Right atrium auricular region (tissue), 2 donors: ENCODE data around the gene DUSP9. TPM values are rescaled to one million over a fixed set of nuclear protein-coding genes. Genes with fewer than 3 reads are reported as not detected.

Source experiments
- DNase-seq: peaks from one replicate; pipeline ENCODE4 v3.0.0-alpha.2; 2019; ENCODE audit warnings: low spot score
- H3K27ac ChIP-seq, 2 donors: fragments of 200-600 bp; sonication (generic); 1 replicate in 1 of 2; 2 replicates in 1 of 2; pipeline ENCODE4 v1.5.1; 2016 to 2019
- H3K27me3 ChIP-seq, 2 donors: fragments of 200-600 bp; sonication (generic); one replicate each; pipeline versions ENCODE4 v1.5.1 to v1.6.0; 2017 to 2019
- H3K36me3 ChIP-seq: fragments of 200-600 bp; sonication (generic); one replicate; pipeline ENCODE4 v1.5.1; 2016
- H3K4me1 ChIP-seq, 2 donors: fragments of 200-600 bp; sonication (generic); one replicate each; pipeline versions ENCODE4 v1.5.1 to v1.6.0; 2017 to 2019
- H3K4me3 ChIP-seq, 2 donors: fragments of 200-600 bp; sonication (generic); 1 replicate in 1 of 2; 2 replicates in 1 of 2; pipeline ENCODE4 v1.5.1; 2017 to 2019; ENCODE audit warnings: mild to moderate bottlenecking in 1 of 2, moderate library complexity in 1 of 2
- H3K9me3 ChIP-seq, 2 donors: fragments of 200-600 bp; sonication (generic); one replicate each; pipeline ENCODE4 v1.5.1; 2019
- total RNA-seq, 2 donors: library from RNA; depleted of rRNA; stranded (reverse); fragments of >200 nt; gene quantifications; one replicate each; pipeline ENCODE4 v1.1.0, GENCODE V29; 2016
- TF ChIP-seq, protein P1 (sequence below), 2 donors: fragments of 200-600 bp; sonication (generic); IDR thresholded peaks; one replicate each; pipeline ENCODE4 v1.5.1; 2019; ENCODE audit warnings: antibody characterized with exemption in 2 of 2

Gene DUSP9
- total RNA-seq, 2 donors from 2014 or later: not detected

DNA sequence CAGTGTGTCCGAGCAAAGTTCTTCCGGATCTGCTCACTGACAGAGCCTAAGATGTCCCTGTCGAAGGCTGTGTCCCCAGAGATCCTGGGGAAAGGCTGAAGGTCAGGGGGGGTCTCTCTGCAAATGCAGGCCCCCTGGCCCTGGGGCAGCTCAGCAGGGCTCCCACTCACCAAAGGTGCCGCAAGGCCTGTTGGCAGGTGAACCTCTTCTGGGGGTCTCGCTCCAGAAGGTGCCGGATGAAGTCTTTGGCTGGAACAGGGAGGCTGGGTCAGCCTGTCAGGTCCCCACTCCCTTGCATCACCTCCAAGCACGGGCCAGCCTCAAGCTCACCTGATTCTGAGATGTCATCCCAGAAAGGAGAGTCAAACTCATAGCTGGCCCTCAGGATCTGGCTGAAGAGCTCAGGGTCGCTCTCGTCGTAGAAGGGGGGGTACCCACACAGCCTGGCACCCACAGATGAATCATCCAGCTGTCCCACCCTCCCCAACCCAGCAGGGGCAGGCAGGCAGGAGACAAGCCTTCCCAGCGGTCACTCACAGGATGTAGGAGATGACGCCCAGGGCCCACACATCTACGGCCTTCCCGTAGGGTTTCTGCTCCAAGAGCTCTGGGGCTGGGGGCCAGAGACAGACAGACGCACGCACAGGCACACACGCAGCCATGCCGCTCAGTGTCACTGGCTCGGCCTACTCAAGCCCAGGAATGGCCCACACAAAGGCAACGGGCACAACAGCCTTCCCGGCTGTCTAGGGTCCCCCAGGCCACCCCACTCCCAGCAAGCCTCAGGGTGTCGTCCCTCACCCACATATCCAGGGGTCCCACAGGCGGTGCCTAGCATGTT, 24.0 kb downstream of the DUSP9 start:
- no peaks in the 10 kb centered on the region for H3K36me3 ChIP-seq
- H3K4me1 ChIP-seq: no peaks in the 10 kb centered on the region
- DNase-seq: no peak
- H3K27me3 ChIP-seq: no peaks in the 10 kb centered on the region
- H3K4me3 ChIP-seq: no peak overlapping the region
- TF ChIP-seq, protein P1, sequence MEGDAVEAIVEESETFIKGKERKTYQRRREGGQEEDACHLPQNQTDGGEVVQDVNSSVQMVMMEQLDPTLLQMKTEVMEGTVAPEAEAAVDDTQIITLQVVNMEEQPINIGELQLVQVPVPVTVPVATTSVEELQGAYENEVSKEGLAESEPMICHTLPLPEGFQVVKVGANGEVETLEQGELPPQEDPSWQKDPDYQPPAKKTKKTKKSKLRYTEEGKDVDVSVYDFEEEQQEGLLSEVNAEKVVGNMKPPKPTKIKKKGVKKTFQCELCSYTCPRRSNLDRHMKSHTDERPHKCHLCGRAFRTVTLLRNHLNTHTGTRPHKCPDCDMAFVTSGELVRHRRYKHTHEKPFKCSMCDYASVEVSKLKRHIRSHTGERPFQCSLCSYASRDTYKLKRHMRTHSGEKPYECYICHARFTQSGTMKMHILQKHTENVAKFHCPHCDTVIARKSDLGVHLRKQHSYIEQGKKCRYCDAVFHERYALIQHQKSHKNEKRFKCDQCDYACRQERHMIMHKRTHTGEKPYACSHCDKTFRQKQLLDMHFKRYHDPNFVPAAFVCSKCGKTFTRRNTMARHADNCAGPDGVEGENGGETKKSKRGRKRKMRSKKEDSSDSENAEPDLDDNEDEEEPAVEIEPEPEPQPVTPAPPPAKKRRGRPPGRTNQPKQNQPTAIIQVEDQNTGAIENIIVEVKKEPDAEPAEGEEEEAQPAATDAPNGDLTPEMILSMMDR (IDR thresholded peaks at IDR 0.05): no peak
- no peaks in the 10 kb centered on the region for H3K9me3 ChIP-seq
- H3K27ac ChIP-seq: no peak overlapping the region

DNA sequence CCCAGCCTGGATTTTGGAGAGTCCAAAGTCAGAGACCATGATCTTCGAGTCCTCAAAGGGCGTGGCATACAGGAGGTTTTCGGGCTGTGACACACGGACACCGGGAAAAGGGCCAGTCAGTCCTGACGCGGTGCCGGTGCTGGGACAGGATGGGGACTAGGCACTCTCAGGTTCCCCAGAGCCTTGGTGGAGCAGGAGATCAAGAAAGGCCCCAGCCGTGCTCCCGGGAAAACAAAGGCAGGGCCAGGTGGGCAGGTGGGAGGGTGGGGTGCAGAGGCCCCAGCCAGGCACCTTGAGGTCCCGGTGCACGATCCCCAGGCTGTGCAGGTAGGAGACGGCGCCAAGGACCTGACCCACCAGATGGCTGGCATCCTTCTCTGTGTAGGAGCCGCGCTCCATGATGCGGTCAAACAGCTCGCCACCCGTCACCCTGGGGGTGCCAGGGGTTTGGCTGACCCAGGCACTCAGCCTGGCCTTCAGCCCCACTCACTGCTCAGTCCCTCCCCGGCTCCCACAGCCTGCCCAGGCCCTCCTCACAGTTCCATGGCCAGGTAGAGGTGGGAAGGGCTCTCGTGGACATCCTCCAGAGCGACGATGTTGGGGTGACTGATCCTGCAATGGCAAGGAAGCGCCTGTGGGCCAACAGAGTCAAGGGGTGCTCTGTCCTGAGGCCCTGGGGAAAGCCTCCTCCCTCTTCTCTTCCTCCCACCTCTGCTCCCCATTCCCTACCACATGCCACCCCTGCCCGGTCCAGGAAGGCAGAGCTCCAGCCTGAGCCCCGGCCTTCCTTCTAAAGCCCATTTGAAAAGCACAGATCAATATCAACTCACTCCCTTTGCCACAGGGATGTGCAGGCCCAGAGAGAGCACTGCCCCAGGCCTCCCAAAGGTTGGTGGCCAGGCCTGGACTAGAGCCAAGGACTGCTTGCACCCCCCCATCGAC, 24.9 kb downstream of the DUSP9 start:
- no peak overlapping the region for H3K27ac ChIP-seq

DNA sequence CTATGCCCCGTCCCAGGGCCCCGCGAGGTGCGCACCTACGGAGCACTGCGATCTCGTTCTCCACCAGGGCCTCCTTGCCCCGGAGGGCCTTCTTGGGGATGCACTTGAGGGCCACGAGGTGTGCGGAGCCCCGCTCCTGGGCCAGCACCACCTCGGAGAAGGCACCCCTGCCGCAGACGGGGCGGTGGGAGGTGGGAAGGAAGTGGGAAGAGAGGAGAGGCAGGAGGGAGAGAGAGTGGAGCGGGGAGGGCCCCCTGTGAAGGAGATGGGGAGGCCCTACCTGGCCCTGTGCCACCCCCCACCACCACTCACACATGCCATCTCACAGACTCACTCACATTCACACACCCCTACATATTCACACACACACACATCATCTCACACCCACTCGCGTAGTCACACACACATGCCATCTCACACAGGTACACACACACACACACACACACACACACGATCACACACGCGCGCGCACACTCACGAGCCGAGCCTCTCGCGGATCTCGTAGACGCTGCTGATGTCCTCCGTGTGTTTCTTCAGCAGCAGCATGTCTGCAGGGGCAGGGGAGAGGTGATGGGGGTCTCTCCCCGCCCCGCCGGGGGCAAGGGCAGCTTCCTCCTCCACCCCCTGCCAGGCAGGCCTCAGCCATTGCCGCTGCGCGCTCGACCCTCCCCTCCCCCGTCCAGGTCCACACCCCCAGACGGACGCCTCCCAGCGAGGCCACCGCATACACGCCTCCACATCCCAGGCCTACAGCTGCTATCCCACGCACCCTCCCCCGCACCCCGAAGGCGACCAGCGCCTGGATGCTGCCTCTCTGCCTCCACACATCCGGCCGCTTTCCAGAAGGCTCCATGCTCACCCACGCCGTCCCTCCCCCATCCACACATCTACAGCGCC, 25.8 kb downstream of the DUSP9 start:
- no peaks in the 10 kb centered on the region for H3K9me3 ChIP-seq
- no peak for DNase-seq
- H3K4me1 ChIP-seq: no peaks in the 10 kb centered on the region
- H3K27ac ChIP-seq: no peak overlapping the region
- TF ChIP-seq, protein P1 (IDR thresholded peaks at IDR 0.05): no peak
- H3K4me3 ChIP-seq: peak overlapping the region in 1 of 2 donors; percentile 9
- H3K36me3 ChIP-seq: no peaks in the 10 kb centered on the region
- H3K27me3 ChIP-seq: no peaks in the 10 kb centered on the region

More for the DNA sequence above, 24.9 kb downstream of the DUSP9 start:
- no peak overlapping the region for H3K4me3 ChIP-seq
- H3K36me3 ChIP-seq: no peaks in the 10 kb centered on the region
- H3K27me3 ChIP-seq: no peaks in the 10 kb centered on the region
- H3K4me1 ChIP-seq: no peaks in the 10 kb centered on the region
- no peaks in the 10 kb centered on the region for H3K9me3 ChIP-seq
- TF ChIP-seq, protein P1 (IDR thresholded peaks at IDR 0.05): no peak
- DNase-seq: no peak

DNA sequence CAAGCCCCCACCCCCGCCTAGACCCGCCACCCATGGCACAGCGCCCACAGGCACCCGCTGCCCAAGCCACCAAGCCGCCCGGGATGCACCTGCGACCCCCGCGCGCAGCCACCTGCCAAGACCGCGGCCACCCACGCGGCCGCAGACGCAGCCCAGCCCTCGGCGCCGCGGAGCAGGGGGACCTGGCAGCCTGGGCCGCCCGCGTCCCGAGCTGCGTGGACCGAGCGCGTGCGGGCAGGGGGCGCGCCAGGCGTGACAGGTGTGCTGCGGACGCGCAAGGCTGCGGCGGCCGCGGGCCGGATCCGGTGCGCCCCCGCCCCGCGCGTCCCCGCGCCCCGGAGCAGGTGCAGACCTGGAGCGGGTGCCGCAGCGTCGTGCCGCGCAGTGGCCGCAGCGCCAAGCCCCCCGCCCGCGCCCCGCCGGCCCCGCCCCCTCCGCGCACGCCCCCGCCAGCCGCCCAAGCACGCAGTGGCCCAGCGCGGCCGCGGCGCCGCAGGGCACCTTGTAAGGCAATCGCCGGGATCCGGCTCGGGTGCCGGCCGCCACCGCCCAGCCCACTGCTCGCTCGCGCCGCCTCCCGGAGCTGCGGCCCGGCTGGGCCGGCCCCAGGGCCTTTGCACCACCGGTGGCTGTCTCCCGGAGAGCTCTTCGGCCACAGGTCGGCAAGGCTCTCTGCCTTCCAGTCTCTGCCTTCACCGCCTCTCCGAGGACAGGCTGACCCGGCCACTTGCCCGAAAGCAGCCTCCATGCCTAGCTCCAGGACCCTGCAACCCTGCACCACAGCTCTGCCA, 26.6 kb downstream of the DUSP9 start, which contains the start of gene PNCK:
TSS of gene PNCK (minus strand) at position 386 of the 791 bp plus-strand sequence. CDS start 737 bp downstream, outside the sequence.
- Histone ChIP-seq H3K4me1 (no peaks in the 10 kb centered on the region), H3K4me3 (peak within 1 kb of the TSS in 1 of 2 donors; percentile 9), H3K36me3 (no peaks in the 10 kb centered on the region), H3K27ac (no peak within 1 kb of the TSS), H3K9me3 (no peaks in the 10 kb centered on the region), H3K27me3 (no peaks in the 10 kb centered on the region)
- TF ChIP-seq, protein P1 (IDR thresholded peaks at IDR 0.05): no peak
- DNase-seq: no peak
